Thyroid gland (tissue), 4 donors: ENCODE data around the gene PPP2R5B. TPM values are rescaled to one million over a fixed set of nuclear protein-coding genes. Genes with fewer than 3 reads are reported as not detected.

ENCODE experiments used
- DNase-seq, 2 donors: peaks; one replicate each; pipeline ENCODE4 v3.0.0-alpha.2; 2019
- H3K27ac ChIP-seq, 3 donors: fragments of 200-600 bp; sonication (generic); 1 replicate in 2 of 3; 2 replicates in 1 of 3; pipeline ENCODE4 v1.5.1; 2016 to 2019; ENCODE audit warnings: mild to moderate bottlenecking in 1 of 3, moderate library complexity in 1 of 3
- H3K27me3 ChIP-seq: fragments of 200-600 bp; sonication (generic); one replicate; pipeline ENCODE4 v1.5.1; 2019
- H3K36me3 ChIP-seq, 2 donors: fragments of 200-600 bp; sonication (generic); one replicate each; pipeline ENCODE4 v1.5.1; 2016 to 2019
- H3K4me1 ChIP-seq, 2 donors: fragments of 200-600 bp; sonication (generic); one replicate each; pipeline ENCODE4 v1.5.1; 2017 to 2019
- H3K4me3 ChIP-seq, 3 donors: fragments of 200-600 bp; sonication (generic); replicated peaks in 1 of 3; 1 replicate in 2 of 3; 2 replicates in 1 of 3; pipeline ENCODE4 v1.5.1; 2016; ENCODE audit warnings: mild to moderate bottlenecking in 1 of 3
- H3K9me3 ChIP-seq: fragments of 200-600 bp; sonication (generic); one replicate; pipeline ENCODE4 v1.5.1; 2017
- CTCF ChIP-seq, 6 experiments: fragments of 200-600 bp in 3 of 6; fragments of 450-650 bp in 3 of 6; sonication (generic) in 3 of 6; IDR thresholded peaks; one replicate each; pipeline ENCODE4 v1.5.1; 2016 to 2019; ENCODE audit warnings: antibody characterized with exemption in 6 of 6, mild to moderate bottlenecking in 2 of 6, inconsistent platforms in 1 of 6, moderate library complexity in 1 of 6
- POLR2A ChIP-seq, 2 donors: fragments of 450-650 bp; IDR thresholded peaks; one replicate each; pipeline ENCODE4 v1.6.1; 2017; ENCODE audit warnings: antibody characterized with exemption in 2 of 2, mild to moderate bottlenecking in 2 of 2, moderate library complexity in 1 of 2
- WGBS, 2 donors: methylation state at CpG; one replicate each; pipeline ENCODE4 v1.1.5; 2017; 5-methylcytosine and 5-hydroxymethylcytosine counted together
- intact Hi-C: fragments of 100-400 bp; cut with DNase I; formaldehyde crosslinking; loops from one replicate; pipeline ENCODE4 v1.15.1; 2023
- total RNA-seq, 4 donors: library from RNA; depleted of rRNA; stranded (reverse); fragments of >200 nt; gene quantifications; one replicate each; pipeline ENCODE4 v1.2.3, GENCODE V29; 2016

The PPP2R5B gene
- total RNA-seq, 4 donors from 2014 or later, result 14.8 to 30.1 (median 21.7) TPM

GRCh38 chr11:64900774-64901173, 23.7 kb upstream of the PPP2R5B start:
- Histone ChIP-seq H3K27ac (no peak overlapping the region), H3K9me3 (no peaks in the 10 kb centered on the region), H3K27me3 (no peaks in the 10 kb centered on the region), H3K4me1 (no peaks in the 10 kb centered on the region), H3K36me3 (peaks cover 44 to 56% of the 10 kb centered on the region in 2 donors), H3K4me3 (no peak overlapping the region)
- intact Hi-C loops, result no loop called here
- DNase-seq, result no peak
- TF ChIP-seq CTCF (IDR thresholded peaks at IDR 0.05), result no peak
- no peak for TF ChIP-seq POLR2A (IDR thresholded peaks at IDR 0.05)
- 97 to 98% methylated on average over 17 of the region's 17 CpGs for WGBS, 2 donors

GRCh38 chr11:64902102-64902900, 22.2 kb upstream of the PPP2R5B start:
- Histone ChIP-seq H3K27me3 (no peaks in the 10 kb centered on the region), H3K27ac (no peak overlapping the region), H3K4me1 (no peaks in the 10 kb centered on the region), H3K36me3 (peaks cover 59 to 65% of the 10 kb centered on the region in 2 donors), H3K4me3 (no peak overlapping the region), H3K9me3 (no peaks in the 10 kb centered on the region)
- no peak for TF ChIP-seq CTCF (IDR thresholded peaks at IDR 0.05)
- no peak for TF ChIP-seq POLR2A (IDR thresholded peaks at IDR 0.05)
- no peak for DNase-seq
- intact Hi-C loops, result no loop called here
- WGBS, 2 donors, result 89 to 95% methylated on average over 5 to 12 of the region's 30 CpGs

- intact Hi-C loops, result no loop called here
- Histone ChIP-seq H3K4me3 (no peak overlapping the region), H3K27me3 (no peaks in the 10 kb centered on the region), H3K27ac (no peak overlapping the region), H3K4me1 (no peaks in the 10 kb centered on the region), H3K36me3 (peaks cover 60 to 64% of the 10 kb centered on the region in 2 donors), H3K9me3 (no peaks in the 10 kb centered on the region)
- DNase-seq, result no peak
- WGBS, 2 donors, result 97 to 100% methylated on average over 3 to 18 of the region's 23 CpGs
- TF ChIP-seq CTCF (IDR thresholded peaks at IDR 0.05), result no peak
- no peak for TF ChIP-seq POLR2A (IDR thresholded peaks at IDR 0.05)
Observed at GRCh38 chr11:64903291-64903833, 21.1 kb upstream of the PPP2R5B start.

- H3K27ac ChIP-seq, result no peak overlapping the region
- intact Hi-C loops, result no loop called here
- H3K9me3 ChIP-seq, result no peaks in the 10 kb centered on the region
- 94 to 97% methylated on average over 16 to 20 of the region's 25 CpGs for WGBS, 2 donors
- no peak for DNase-seq
- peaks cover 75 to 83% of the 10 kb centered on the region in 2 donors for H3K36me3 ChIP-seq
- no peak overlapping the region for H3K4me3 ChIP-seq
- TF ChIP-seq POLR2A (IDR thresholded peaks at IDR 0.05) (no peak), CTCF (IDR thresholded peaks at IDR 0.05) (no peak)
- H3K27me3 ChIP-seq, result no peaks in the 10 kb centered on the region
- no peaks in the 10 kb centered on the region for H3K4me1 ChIP-seq
Observed at GRCh38 chr11:64905516-64906313, 18.8 kb upstream of the PPP2R5B start.

GRCh38 chr11:64906314-64906635, 18.2 kb upstream of the PPP2R5B start:
- Histone ChIP-seq H3K27ac (no peak overlapping the region), H3K36me3 (peaks cover 80 to 86% of the 10 kb centered on the region in 2 donors), H3K4me3 (no peak overlapping the region), H3K4me1 (no peaks in the 10 kb centered on the region), H3K9me3 (no peaks in the 10 kb centered on the region), H3K27me3 (no peaks in the 10 kb centered on the region)
- WGBS, 2 donors, result 100% methylated on average over 1 to 3 of the region's 13 CpGs
- intact Hi-C loops, result no loop called here
- TF ChIP-seq POLR2A (IDR thresholded peaks at IDR 0.05) (no peak), CTCF (IDR thresholded peaks at IDR 0.05) (no peak)
- no peak for DNase-seq
